Choroid plexus epithelial cell (primary cell): ENCODE results near the gene DGKG.

Experiments
- DNase-seq: peaks from one replicate; pipeline ENCODE4 v3.0.0-alpha.2; 2010; ENCODE audit warnings: low read depth
- H3K4me3 ChIP-seq: 2 replicates; pipeline ENCODE4 v1.5.1; 2011; ENCODE audit warnings: low read depth, mild to moderate bottlenecking, control low read depth, low read length, moderate library complexity
- CTCF ChIP-seq: conservative IDR thresholded peaks from 2 replicates; pipeline ENCODE4 v1.5.1; 2011; ENCODE audit warnings: low read depth, mild to moderate bottlenecking, control low read depth, inconsistent platforms, low read length, moderate library complexity

DGKG gene

DNA sequence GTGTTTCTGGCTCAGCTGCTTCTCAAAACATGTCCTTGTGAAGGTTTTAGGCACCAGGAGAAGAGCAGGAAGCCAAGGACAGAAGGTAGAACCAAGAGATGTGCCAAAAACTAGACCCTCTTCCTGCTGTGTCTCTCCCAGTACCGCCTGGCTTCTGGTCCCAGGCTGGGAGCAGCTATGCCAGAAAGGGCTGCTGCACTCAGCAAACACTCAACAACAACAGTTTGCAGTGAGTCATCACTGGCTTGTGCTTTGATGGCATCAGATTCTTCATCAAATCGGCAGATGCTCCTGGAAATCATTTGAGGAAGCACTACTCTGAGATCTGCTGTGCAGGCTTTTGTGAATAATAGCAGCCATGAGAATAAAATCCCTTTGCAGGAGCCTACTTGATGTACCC, 63.2 kb downstream of the DGKG start:
- no peak overlapping the region for H3K4me3 ChIP-seq
- no peak for TF ChIP-seq CTCF
- peak; percentile 26 for DNase-seq

GRCh38 chr3:186290796-186291195, 71.2 kb downstream of the DGKG start:
- DNase-seq = no peak
- TF ChIP-seq CTCF = no peak
- no peak overlapping the region for H3K4me3 ChIP-seq

DNA sequence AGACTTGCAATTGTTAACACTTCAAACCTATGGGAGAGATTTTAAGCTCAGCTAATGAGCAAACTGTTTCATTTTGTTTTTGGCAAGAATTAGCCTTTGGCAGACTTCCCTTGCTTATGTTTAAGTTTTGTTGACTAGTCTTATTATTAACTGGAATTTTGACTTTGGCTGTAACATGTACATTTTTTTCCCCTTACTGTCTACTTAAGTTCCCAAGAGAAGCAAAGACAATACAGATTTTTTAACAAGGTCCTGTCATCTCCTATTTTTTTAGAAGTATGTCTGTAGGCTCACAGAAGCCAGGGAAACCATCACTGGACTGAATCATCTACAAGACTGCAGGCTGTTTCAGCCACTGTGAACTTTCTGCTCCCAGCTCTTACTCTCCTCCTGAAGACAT, 74.3 kb downstream of the DGKG start:
- H3K4me3 ChIP-seq = no peak overlapping the region
- no peak for TF ChIP-seq CTCF
- DNase-seq = peak; percentile 93

DNA sequence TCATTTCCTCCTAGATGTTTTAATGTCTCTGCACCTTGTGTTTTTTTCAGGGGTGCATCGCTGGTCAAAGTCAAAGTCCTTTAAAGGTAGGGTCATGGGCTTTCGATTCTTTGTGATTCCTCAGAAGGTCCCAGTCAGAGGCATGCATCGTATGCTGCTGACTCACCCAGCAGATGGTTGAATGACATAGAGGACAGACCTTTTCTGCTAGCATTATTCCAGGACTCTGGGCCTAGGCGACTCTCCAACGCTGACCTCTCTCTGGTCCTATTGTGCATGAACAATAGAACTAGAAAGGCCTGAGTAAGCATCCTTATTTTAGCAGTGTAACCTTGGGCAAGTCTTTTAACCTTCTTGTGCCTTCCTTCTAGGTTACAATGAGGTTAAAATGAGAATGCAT, 75.9 kb downstream of the DGKG start:
- peak; percentile 39 for DNase-seq
- H3K4me3 ChIP-seq = no peak overlapping the region
- TF ChIP-seq CTCF = no peak

DNA sequence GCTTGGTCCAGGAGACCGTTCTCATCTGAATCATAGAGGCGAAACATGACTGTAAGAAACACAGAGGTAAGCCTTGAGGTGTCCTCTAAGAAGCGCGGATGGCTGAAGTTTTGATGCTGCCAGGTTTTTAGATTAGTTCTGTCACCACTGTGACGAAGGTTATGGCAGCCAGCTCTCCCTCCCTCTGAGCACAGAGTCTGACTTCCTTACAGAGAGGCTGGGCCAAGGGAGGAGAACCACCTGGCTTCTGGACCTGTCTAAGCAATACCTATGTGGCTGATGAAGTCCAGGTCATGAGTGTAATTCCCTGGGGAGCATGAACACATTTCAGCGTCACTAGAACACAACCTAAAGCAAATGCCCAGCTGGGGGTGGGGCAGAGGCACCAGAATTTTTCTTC, 77.4 kb downstream of the DGKG start:
- DNase-seq = no peak
- H3K4me3 ChIP-seq = no peak overlapping the region
- no peak for TF ChIP-seq CTCF

DNA sequence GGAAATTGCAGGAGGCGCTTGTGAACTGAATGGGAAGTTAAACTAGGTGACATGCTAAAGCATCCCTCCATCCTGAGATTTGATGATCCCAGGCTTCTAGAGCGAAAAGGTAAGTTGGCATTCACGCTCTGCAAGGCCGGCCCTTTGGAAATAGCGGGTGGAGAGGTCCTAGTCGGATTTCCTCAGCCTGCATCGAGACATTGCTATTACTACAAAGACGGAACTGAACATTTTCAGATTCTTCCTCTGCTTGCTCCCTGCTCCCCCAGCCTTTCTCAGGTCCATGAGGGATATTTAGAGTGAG, 77.7 kb downstream of the DGKG start:
- TF ChIP-seq CTCF = no peak
- DNase-seq = no peak
- no peak overlapping the region for H3K4me3 ChIP-seq

- TF ChIP-seq CTCF = no peak
- no peak overlapping the region for H3K4me3 ChIP-seq
- peak; percentile 72 for DNase-seq
Measured at GRCh38 chr3:186283651-186284348, 78.2 kb downstream of the DGKG start.
